Peyer's patch (tissue), 4 donors: ENCODE results near the gene NKX2-1.

Experiments
- POLR2A ChIP-seq, 2 donors: fragments of 450-650 bp; IDR thresholded peaks; one replicate each; pipeline ENCODE4 v1.5.1; 2017; ENCODE audit warnings: antibody characterized with exemption in 2 of 2, mild to moderate bottlenecking in 2 of 2, moderate library complexity in 2 of 2
- TF ChIP-seq, protein P1 (sequence below), 6 experiments: fragments of 450-650 bp in 4 of 6; fragments of 200-600 bp in 2 of 6; sonication (generic) in 1 of 6; IDR thresholded peaks; one replicate each; pipeline ENCODE4 v1.5.1; 2017 to 2019; ENCODE audit warnings: antibody characterized with exemption in 6 of 6, mild to moderate bottlenecking in 3 of 6, moderate library complexity in 1 of 6

DNA sequence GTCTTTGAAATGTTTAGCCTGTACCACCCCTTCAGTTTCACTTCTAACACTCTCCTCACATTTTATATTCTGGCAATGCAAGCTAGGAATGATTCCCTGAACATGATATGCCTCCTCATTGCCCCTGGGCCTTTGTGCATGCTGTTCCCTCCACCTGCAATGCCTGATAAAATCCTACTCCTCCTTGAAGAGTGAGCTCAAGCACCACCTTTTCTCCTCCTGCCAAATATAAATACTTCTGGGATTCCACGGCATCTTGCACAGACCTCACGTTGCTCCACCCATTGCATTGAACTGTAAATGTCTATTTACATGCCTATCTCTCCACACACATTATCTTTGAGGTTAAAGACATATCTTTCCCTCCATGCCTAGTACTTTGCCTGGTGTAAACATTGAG lies 21.1 kb downstream of the NKX2-1 start:
- TF ChIP-seq, protein P1, sequence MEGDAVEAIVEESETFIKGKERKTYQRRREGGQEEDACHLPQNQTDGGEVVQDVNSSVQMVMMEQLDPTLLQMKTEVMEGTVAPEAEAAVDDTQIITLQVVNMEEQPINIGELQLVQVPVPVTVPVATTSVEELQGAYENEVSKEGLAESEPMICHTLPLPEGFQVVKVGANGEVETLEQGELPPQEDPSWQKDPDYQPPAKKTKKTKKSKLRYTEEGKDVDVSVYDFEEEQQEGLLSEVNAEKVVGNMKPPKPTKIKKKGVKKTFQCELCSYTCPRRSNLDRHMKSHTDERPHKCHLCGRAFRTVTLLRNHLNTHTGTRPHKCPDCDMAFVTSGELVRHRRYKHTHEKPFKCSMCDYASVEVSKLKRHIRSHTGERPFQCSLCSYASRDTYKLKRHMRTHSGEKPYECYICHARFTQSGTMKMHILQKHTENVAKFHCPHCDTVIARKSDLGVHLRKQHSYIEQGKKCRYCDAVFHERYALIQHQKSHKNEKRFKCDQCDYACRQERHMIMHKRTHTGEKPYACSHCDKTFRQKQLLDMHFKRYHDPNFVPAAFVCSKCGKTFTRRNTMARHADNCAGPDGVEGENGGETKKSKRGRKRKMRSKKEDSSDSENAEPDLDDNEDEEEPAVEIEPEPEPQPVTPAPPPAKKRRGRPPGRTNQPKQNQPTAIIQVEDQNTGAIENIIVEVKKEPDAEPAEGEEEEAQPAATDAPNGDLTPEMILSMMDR (IDR thresholded peaks at IDR 0.05) = no peak
- TF ChIP-seq POLR2A (IDR thresholded peaks at IDR 0.05) = no peak
